Cortex of kidney (tissue), 1 donor: ENCODE data around the gene CTSE.
"Not testable (repeated sequence)": the region's sequence is repeated elsewhere in the genome, so short reads cannot be mapped to it uniquely, and the experiment has no call there.

Experiments
- DNase-seq: peaks from one replicate; lab custom pipeline; 2025; lab: John Stamatoyannopoulos, UW

The CTSE gene

GRCh38 chr1:206023695-206024094 lies at the start of gene CTSE:
Gene CTSE (minus strand): TSS chr1:206023895. CDS start chr1:206023791, 104 bp downstream.
- no peak for DNase-seq

GRCh38 chr1:206070627-206071304 lies 47.1 kb upstream of the CTSE start:
- no peak for DNase-seq

GRCh38 chr1:206068314-206068713 lies 44.6 kb upstream of the CTSE start:
- no peak for DNase-seq

GRCh38 chr1:206067486-206068227 lies 44.0 kb upstream of the CTSE start:
- no peak for DNase-seq

- DNase-seq: no peak
Observed at GRCh38 chr1:206066479-206067171, 42.9 kb upstream of the CTSE start.

- DNase-seq: no peak
Observed at GRCh38 chr1:206065547-206066145, 42.0 kb upstream of the CTSE start.

GRCh38 chr1:206064501-206064900 lies 40.8 kb upstream of the CTSE start:
- not testable (repeated sequence) for DNase-seq

GRCh38 chr1:206064001-206064400 lies 40.3 kb upstream of the CTSE start:
- not testable (repeated sequence) for DNase-seq

GRCh38 chr1:206062464-206062863 lies 38.8 kb upstream of the CTSE start:
- no peak for DNase-seq

- DNase-seq: no peak
Observed at GRCh38 chr1:206060844-206061243, 37.1 kb upstream of the CTSE start.

- DNase-seq: no peak
Observed at GRCh38 chr1:206059355-206059915, 35.7 kb upstream of the CTSE start.

- no peak for DNase-seq
Observed at GRCh38 chr1:206058927-206059292, 35.2 kb upstream of the CTSE start.

GRCh38 chr1:206058289-206058926 lies 34.7 kb upstream of the CTSE start:
- not testable (repeated sequence) for DNase-seq

GRCh38 chr1:206055639-206056323 lies 32.1 kb upstream of the CTSE start:
- DNase-seq: not testable (repeated sequence)

GRCh38 chr1:206055069-206055625 lies 31.5 kb upstream of the CTSE start:
- DNase-seq: not testable (repeated sequence)

- DNase-seq: not testable (repeated sequence)
Observed at GRCh38 chr1:206053616-206054015, 29.9 kb upstream of the CTSE start.

GRCh38 chr1:206052919-206053610 lies 29.4 kb upstream of the CTSE start, which contains the start of gene RHEX:
Gene RHEX (plus strand): TSS chr1:206053173. CDS start chr1:206097829, 44,656 bp downstream.
- DNase-seq: not testable (repeated sequence)

GRCh38 chr1:206052231-206052865 lies 28.7 kb upstream of the CTSE start:
- DNase-seq: not testable (repeated sequence)

GRCh38 chr1:206050655-206051235 lies 27.1 kb upstream of the CTSE start:
- DNase-seq: no peak
